ACHN (cell line): ENCODE data around the gene CWC27.

ENCODE experiments used
- DNase-seq: peaks from one replicate; pipeline ENCODE4 v3.0.0-alpha.2; 2015
- in situ Hi-C: cut with HindIII; loops from 2 replicates; pipeline ENCODE4 v1.10.0; 2017; ENCODE audit warnings: low sequenced_read_pairs, low pct_ligation_motif_present, low pct_unique_long_range_greater_than_20kb

Gene CWC27

DNA sequence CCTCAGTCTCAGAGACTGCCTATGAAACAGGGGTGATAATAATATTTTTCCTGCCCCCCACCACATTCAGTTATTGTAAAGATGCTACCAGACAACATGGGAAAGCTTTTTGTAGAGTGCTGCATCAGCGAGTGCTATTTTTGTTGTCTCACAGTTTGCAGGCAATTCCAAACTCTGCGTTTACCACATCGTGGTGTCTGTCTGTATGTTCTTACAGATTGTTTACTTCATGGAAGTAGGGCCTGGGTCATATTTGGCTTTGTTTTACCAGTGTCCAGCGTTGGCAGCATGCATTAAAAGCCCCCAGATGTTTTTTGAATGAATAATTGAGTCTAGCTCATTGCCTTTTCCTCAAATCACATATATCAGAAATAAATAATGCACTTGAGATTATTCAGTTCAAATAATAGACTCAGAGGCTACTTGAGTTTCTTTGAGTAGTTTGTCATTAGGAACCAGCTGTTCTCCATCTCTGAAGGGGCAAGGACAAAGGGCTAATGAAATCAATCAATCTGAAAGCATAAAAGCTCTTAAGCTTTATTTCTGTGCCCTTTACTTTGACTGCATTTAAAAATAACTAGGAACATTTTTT lies 243.7 kb downstream of the CWC27 start:
- in situ Hi-C loops: no loop called here
- DNase-seq: no peak

DNA sequence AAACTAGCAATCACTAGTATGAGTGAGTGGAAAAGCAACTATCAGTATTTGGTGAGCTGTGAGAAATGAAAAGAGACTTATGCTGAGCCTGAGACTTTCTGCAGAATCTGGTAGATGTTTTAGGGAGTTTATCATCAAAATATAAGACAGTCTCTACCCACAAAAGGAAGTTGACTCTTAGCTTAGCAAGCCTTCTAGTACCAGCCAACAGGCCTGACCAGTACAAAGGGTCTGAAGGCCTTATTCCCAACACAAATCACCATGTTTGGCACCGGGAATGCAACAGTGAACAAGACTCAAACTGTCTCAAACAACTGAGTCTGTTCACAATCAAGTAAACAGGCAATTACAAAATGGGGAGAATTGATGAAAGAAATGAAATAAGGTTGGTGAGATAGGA lies 244.4 kb downstream of the CWC27 start:
- no peak for DNase-seq
- in situ Hi-C loops: no loop called here

- DNase-seq: no peak
- in situ Hi-C loops: no loop called here
These were observed 246.0 kb downstream of the CWC27 start for GRCh38 chr5:65014769-65015168.

DNA sequence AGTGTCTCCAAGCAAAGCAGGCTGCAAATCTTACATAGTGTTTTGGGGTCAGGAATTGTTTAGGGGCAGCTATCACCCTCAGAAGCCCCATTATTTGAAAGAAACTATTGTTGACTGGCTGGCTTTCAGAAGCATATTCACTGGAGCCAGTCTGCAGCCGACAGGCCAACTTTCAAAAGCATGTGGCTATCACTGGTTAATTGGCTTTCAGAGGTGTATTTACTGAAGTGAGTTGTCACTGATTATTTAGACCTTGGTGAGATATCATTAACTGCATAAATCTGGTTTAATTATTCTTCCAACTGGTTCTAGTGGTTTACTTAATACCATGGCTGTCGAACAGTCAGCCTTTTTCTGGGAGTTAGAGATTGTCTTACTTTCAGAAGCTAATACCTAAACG lies 247.0 kb downstream of the CWC27 start:
- DNase-seq: no peak
- in situ Hi-C loops: no loop called here

- no peak for DNase-seq
- in situ Hi-C loops: no loop called here
These were observed 248.9 kb downstream of the CWC27 start for GRCh38 chr5:65017636-65018035.

DNA sequence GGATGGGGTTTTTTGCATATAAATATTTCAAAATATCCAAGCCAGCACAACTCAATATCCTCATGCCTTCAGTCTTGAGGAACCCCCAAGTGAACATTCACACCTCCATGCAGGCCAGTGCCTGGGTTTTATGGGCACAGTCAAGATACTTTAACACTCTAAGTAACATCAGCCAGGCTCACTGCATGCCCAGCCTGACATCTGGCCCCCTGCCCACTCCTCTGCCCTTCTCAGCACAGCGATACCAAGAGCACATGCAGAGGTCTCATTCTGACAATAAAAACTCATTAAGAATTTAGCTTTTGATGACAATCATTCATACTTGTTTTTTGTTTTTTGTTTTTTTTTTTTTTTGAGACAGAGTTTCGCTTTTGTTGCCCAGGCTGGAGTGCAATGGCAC lies 250.0 kb downstream of the CWC27 start:
- no peak for DNase-seq
- in situ Hi-C loops: no loop called here

DNA sequence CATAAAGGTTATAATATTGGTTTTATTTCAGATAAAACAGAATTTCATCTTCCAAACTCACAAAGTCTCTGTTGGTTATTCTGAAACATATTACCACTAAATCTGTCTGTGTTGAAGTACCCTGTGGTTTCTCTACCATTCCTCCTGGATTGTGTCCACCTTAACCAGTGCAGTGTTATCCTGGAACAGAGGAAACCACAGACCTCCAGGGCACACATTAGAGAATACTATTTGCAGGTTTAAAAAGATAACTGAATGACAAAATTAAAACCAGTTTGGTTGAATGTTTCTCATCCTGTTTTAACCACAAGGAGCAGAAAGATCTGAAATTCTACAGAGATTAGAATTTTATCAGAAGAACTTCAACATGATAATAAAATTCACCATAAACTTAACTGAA lies 251.8 kb downstream of the CWC27 start:
- DNase-seq: no peak

GRCh38 chr5:65021527-65022226 lies 252.9 kb downstream of the CWC27 start:
- no peak for DNase-seq
- in situ Hi-C loops: no loop called here

More for the DNA sequence above, 251.8 kb downstream of the CWC27 start:
- in situ Hi-C loops: no loop called here

DNA sequence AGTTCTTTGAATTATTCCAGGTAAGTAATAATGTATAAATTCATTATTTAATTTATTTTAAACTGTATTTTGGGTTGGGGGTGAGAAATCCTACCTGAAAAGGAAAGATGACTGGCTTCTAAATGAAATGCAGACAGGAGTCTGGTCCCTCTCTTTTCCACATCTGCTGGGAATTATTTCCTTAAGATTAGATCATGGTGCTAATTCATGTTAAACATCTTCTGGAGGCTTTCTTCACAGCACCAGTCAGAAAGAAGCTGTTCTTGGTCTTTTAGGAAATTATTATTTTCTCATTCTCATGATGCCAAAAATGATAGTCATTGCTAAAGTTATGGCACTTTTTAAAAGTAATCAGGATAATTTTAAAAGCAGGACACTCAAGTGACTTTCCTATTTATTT lies 254.2 kb downstream of the CWC27 start:
- DNase-seq: no peak
- in situ Hi-C loops: no loop called here

DNA sequence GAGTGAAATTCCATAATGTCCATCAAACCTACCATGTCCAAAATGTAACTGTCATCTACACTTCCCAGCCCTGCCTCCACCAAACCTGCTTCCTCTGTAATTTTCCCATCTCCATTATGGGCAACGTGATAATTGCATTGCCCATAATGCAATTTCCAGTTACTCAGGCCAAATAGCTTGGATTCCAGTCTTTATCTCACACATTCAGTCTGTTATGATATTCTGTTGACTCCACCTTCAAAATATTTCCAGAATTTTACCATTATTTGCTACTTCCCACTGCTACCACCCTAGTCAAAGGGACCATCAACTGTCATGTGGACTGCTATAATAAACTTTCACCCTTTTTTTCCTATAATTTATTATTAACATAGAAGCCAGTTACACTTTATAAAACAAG lies 256.0 kb downstream of the CWC27 start:
- DNase-seq: no peak
- in situ Hi-C loops: no loop called here

DNA sequence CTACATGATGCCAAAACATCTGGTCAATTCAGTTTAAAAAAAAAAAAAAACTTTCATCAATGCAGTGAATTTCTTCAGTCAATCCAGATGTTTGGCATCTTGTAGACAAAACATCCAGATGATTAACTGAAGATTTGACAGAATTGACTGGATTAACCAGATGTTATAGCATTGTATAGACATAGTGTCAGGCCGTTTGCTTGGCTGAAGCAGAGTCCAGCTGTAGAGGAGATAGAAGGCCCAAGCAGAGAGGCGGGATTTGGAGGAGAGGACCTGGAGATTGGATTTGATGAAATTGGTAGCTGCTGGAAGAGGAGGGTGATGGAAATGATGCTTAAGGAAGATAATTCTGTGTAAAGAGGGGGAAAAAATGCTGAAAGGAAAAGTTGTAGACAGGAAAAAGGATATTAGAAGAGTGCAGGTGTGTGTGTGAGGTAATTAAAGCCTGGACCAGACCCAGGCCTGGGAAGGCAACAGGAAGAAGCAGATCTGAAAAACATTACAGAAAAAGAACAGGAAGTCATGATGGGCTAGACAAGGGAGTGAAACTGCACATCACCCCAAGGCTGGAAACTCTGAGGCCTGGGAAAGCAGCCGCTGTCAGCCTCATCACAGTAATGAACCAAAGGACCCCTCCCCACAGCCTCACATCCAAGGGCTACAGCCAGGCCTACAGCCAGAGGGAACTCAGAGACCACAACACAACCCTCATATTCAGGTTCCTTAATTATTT lies 258.3 kb downstream of the CWC27 start:
- DNase-seq: no peak
- in situ Hi-C loops: no loop called here

GRCh38 chr5:65029178-65029577 lies 260.4 kb downstream of the CWC27 start:
- in situ Hi-C loops: no loop called here
- DNase-seq: no peak

DNA sequence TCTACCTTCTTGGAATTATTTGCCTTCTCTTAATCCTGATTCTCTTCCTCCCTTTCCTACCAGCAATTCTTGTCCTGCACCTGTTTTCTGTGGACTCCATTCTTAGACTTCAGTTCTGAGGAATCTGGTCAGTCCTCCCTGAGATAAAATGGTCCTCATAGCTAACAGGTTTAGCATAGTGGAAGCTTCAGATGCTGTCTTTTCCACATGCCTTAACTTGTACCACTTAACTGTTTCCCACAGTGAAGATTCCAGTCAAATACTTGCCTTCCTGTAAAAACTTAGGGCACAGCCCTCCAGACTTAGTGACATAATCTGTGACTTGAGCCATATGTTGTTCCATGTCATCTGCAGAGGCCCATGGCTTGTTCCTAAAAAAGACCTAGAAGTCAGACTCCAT lies 261.3 kb downstream of the CWC27 start:
- DNase-seq: no peak
- in situ Hi-C loops: no loop called here

- in situ Hi-C loops: no loop called here
- DNase-seq: no peak
These were observed 263.5 kb downstream of the CWC27 start for GRCh38 chr5:65032250-65032649.

DNA sequence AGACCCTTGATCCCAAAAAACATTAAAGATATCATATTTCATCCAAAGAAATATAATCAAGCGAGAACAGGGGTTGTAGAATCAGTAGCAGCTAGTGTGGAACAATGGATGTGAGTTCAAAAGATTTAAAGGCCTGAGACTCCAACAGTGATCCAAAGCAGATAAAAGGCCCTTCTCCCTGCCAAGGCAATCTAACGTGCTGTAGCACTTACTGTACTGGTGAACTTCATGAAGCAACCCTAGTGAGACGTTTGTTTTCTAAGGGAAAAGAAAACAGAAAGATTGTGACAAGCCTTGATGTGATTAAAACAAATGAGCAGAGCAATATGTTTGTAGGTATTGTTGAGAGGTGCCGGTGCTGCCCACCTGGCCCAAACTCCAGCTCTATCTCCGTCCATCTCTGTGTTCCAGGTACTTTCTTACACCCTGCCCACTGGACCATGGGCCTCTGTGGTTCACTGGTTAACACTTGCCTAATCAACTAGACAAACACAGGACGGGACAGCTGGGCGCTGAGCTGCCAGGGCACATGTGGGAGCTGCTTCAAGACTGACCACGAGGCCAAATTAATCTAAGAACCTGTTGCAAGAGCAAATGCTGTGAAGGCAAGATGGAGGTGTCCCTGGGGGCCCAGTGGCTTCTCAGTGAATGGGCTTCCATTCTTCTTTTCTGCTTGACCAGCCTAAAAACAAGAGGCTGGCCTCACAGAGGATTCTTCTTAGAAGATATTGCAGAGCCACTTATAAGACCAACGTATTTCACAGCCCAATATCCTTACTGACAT lies 265.5 kb downstream of the CWC27 start:
- no peak for DNase-seq
- in situ Hi-C loops: no loop called here

- in situ Hi-C loops: no loop called here
These were observed 266.1 kb downstream of the CWC27 start for GRCh38 chr5:65034813-65035209.

DNA sequence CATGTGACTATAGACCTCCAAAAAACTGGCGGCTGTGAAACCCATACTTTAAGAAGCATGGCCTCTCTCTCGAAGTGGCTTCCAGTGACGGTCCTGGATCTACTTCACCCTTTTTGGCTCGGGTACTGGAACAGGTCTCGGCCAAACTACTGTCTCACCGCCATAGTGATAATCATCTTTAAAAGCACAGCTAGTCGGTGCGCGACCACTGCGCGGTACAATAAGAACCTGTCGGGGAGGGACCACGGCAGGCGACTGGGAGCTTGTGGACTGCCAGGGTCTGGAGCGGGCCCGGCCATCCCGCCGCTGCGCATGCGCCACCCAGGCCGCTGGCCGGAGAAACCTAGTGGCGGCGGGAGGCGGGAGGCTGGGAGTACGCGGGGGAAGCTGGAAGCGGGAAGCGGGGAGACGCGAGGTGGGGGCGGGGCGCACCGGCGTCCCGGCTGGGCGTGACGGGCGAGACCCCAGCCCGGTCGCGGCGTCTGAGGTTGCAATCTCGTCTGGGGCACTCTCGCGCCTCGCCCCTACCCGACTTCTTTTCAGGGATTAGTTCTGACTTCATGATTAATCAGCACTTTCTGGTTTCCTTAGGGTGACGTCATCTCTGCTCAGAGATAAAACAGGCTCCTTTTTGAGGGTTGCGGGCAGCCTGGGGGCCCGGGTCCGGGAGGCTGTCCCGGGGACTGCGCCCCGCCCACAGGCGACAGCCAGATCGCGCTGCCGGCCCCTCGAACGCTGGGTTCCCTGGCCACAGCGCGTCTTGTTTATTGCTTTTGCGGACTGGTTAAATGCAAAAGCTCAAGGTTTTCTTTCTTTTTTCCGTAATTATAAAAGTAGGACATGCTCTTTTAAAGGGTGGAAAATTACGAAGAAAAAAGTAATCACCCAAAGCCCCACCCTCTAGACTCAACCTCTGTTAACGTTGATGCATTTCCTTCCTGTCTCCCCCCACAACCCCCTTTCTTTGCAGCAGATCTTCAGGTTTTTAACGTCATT lies 266.8 kb downstream of the CWC27 start:
- DNase-seq: peak; percentile 85

More at GRCh38 chr5:65034813-65035209, 266.1 kb downstream of the CWC27 start:
- no peak for DNase-seq

More for the DNA sequence above, 266.8 kb downstream of the CWC27 start:
- in situ Hi-C loops: no loop called here
